Adrenal gland (tissue), 12 donors: ENCODE results near the gene OR5K2. TPM values are rescaled to one million over a fixed set of nuclear protein-coding genes. Genes with fewer than 3 reads are reported as not detected.

Source experiments
- DNase-seq, 7 donors: peaks; one replicate each; pipeline ENCODE4 v3.0.0-alpha.2; 2019 to 2020
- H3K27ac ChIP-seq, 5 donors: fragments of 200-600 bp; sonication (generic) in 4 of 5; 1 replicate in 3 of 5; 2 replicates in 2 of 5; pipeline versions ENCODE4 v1.5.1 to v1.8.0; 2016 to 2020; ENCODE audit warnings: mild to moderate bottlenecking in 1 of 5
- H3K27me3 ChIP-seq: fragments of 200-600 bp; 2 replicates; pipeline ENCODE4 v1.8.0; 2021
- H3K36me3 ChIP-seq, 2 donors: fragments of 200-600 bp; replicated peaks in 1 of 2; 1 replicate in 1 of 2; 2 replicates in 1 of 2; pipeline versions ENCODE4 v1.5.1 to v1.8.0; 2018 to 2022
- H3K4me1 ChIP-seq, 2 donors: fragments of 200-600 bp; replicated peaks in 1 of 2; 1 replicate in 1 of 2; 2 replicates in 1 of 2; pipeline versions ENCODE4 v1.5.1 to v1.8.0; 2018 to 2021
- H3K4me3 ChIP-seq, 4 donors: fragments of 200-600 bp; sonication (generic) in 3 of 4; one replicate each; pipeline ENCODE4 v1.5.1; 2016 to 2018
- H3K9me3 ChIP-seq, 3 donors: fragments of 200-600 bp; sonication (generic) in 1 of 3; replicated peaks in 1 of 3; 1 replicate in 2 of 3; 2 replicates in 1 of 3; pipeline versions ENCODE4 v1.5.1 to v1.8.0; 2016 to 2021
- POLR2A ChIP-seq, 2 donors: fragments of 450-650 bp; IDR thresholded peaks; one replicate each; pipeline ENCODE4 v1.6.1; 2017; ENCODE audit warnings: antibody characterized with exemption in 2 of 2, mild to moderate bottlenecking in 2 of 2, moderate library complexity in 1 of 2
- WGBS, 4 donors: extraction: QIAGEN DNeasy Blood & Tissue Kit in 2 of 4; methylation state at CpG; one replicate each; pipeline versions ENCODE4 v1.1.5 to v1.1.7; 2013 to 2017; 5-methylcytosine and 5-hydroxymethylcytosine counted together
- intact Hi-C, 2 donors: fragments of 100-400 bp; cut with DNase I; formaldehyde crosslinking; loops; one replicate each; pipeline versions ENCODE4 v1.14.1 to v1.15.0; 2022 to 2023
- polyA plus RNA-seq, 3 donors: library from polyadenylated mRNA; stranded (reverse); fragments of 200-250 nt in 2 of 3; fragments of 350-450 nt in 1 of 3; fragmentation: Illumina TruSeq in 1 of 3; extraction: RNeasy Lipid Tissue Mini Kit (QIAGEN cat#74804) in 1 of 3; gene quantifications; one replicate each; pipeline ENCODE4 v1.2.3, GENCODE V29; 2013 to 2014
- small RNA-seq, 2 donors: library from RNA; depleted of rRNA; stranded (forward); fragments of <200 nt; gene quantifications; one replicate each; pipeline ENCODE3, GENCODE V24; 2016
- total RNA-seq, 9 donors: library from RNA; depleted of rRNA in 4 of 9; stranded (reverse); fragments of >200 nt in 4 of 9; fragments of 120-200 nt in 1 of 9; fragmentation: NEBNext Ultra II Directional in 1 of 9; extraction: Animal tissue kit (Norgen Biotek cat#: 25700) in 1 of 9; gene quantifications; one replicate each; pipeline versions ENCODE4 v1.1.0 to v1.2.4, GENCODE V29; 2013 to 2023
- TF ChIP-seq, protein P1 (sequence below), 6 experiments: fragments of 450-650 bp in 4 of 6; fragments of 200-600 bp in 2 of 6; sonication (generic) in 1 of 6; IDR thresholded peaks; 1 replicate in 5 of 6; 2 replicates in 1 of 6; pipeline versions ENCODE4 v1.5.1 to v1.8.0; 2016 to 2021; ENCODE audit warnings: antibody characterized with exemption in 6 of 6, mild to moderate bottlenecking in 2 of 6, moderate library complexity in 1 of 6
- donor health status: healthy with polysubstance abuse.
- donor health status: Bipolar disorder and iron deficiency.
- donor health status: DM: yes; HTN: yes; CAD: no.
- donor health status: DM: no; HTN: no; CAD: no.
- donor health status: DM: no; HTN: no; CAD: no.
- donor health status: DM: yes; HTN: yes; CAD: no.

The OR5K2 gene
- total and polyA plus RNA-seq, 12 donors, result not detected

DNA sequence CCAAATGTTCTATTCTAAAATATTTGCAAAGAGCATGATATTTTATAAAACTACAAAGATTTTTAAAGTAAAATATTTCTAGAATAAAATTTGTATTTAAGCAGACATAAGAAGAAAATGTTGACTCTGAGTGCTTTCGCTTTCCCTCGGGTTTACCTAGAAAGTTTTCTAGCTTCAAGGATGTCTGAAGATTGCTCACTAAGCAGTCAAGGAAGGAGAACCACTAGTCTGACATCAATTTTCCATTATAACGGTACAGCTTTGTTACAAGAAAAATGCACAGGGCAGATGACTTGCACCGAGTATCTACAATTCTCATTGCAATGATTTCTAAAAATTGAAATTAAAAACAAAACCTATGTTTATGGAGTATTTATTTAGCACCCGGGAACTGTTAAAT is 48.5 kb downstream of the OR5K2 start:
- Histone ChIP-seq H3K27ac (no peak overlapping the region), H3K36me3 (no peaks in the 10 kb centered on the region), H3K4me3 (no peak overlapping the region), H3K4me1 (no peaks in the 10 kb centered on the region), H3K27me3 (peaks cover 3% of the 10 kb centered on the region), H3K9me3 (no peaks in the 10 kb centered on the region)
- intact Hi-C loops, result no loop called here
- DNase-seq, result no peak
- 53 to 59% (median 58%) methylated on average over 5 of the region's 5 CpGs for WGBS, 4 donors
- TF ChIP-seq, protein P1, sequence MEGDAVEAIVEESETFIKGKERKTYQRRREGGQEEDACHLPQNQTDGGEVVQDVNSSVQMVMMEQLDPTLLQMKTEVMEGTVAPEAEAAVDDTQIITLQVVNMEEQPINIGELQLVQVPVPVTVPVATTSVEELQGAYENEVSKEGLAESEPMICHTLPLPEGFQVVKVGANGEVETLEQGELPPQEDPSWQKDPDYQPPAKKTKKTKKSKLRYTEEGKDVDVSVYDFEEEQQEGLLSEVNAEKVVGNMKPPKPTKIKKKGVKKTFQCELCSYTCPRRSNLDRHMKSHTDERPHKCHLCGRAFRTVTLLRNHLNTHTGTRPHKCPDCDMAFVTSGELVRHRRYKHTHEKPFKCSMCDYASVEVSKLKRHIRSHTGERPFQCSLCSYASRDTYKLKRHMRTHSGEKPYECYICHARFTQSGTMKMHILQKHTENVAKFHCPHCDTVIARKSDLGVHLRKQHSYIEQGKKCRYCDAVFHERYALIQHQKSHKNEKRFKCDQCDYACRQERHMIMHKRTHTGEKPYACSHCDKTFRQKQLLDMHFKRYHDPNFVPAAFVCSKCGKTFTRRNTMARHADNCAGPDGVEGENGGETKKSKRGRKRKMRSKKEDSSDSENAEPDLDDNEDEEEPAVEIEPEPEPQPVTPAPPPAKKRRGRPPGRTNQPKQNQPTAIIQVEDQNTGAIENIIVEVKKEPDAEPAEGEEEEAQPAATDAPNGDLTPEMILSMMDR (IDR thresholded peaks at IDR 0.05), result no peak
- no peak for TF ChIP-seq POLR2A (IDR thresholded peaks at IDR 0.05)

Small RNA genes within 50 kb of the gene (small RNA-seq; reads per million reads assigned to genes)
- gene RPL38P4, result 0 reads per million in 2 donors

Other genes starting within 250 kb of the OR5K2 start
- not detected for gene OR5H6, start 233.4 kb upstream of the OR5K2 start, total RNA-seq
- gene OR5H6, start 233.4 kb upstream of the OR5K2 start, polyA plus RNA-seq, result not detected
- not detected for gene OR5H2, start 215.2 kb upstream of the OR5K2 start, total RNA-seq
- gene OR5H2, start 215.2 kb upstream of the OR5K2 start, polyA plus RNA-seq, result not detected
- gene OR5K4, start 143.8 kb upstream of the OR5K2 start, total RNA-seq, result not detected
- gene OR5K4, start 143.8 kb upstream of the OR5K2 start, polyA plus RNA-seq, result not detected
- not detected for gene OR5K3, start 107.0 kb upstream of the OR5K2 start, total RNA-seq
- not detected for gene OR5K3, start 107.0 kb upstream of the OR5K2 start, polyA plus RNA-seq
- gene OR5K1, start 34.5 kb upstream of the OR5K2 start, total RNA-seq, result not detected
- not detected for gene OR5K1, start 34.5 kb upstream of the OR5K2 start, polyA plus RNA-seq
- gene CLDND1, start 25.2 kb downstream of the OR5K2 start, total RNA-seq, result 100 to 1,000 TPM in 1 of 9 donors, 10 to 100 TPM in 8; 45.3 to 112 (median 68.7) TPM
- gene CLDND1, start 25.2 kb downstream of the OR5K2 start, polyA plus RNA-seq, result 10 to 100 TPM; 52.7 to 88.5 (median 61.8) TPM
- under 1 TPM in 2 of 9 donors, not detected in 7; 0.14 to 0.39 TPM for gene GPR15, start 34.3 kb downstream of the OR5K2 start, total RNA-seq
- not detected for gene GPR15, start 34.3 kb downstream of the OR5K2 start, polyA plus RNA-seq
- 10 to 100 TPM; 11.0 to 59.8 (median 23.5) TPM for gene CPOX, start 95.9 kb downstream of the OR5K2 start, total RNA-seq
- gene CPOX, start 95.9 kb downstream of the OR5K2 start, polyA plus RNA-seq, result 10 to 100 TPM in 2 of 3 donors, 1 to 10 TPM in 1; 9.0 to 15.6 (median 14.3) TPM